HL-60/S4 treated with phorbol 12-myristate 13-acetate at 8.2 ng/mL for 4 days and 3 days (cell line): ENCODE data around the gene CLSTN2.

ENCODE experiments used
- in situ Hi-C: fragments of 300-500 bp; cut with MboI; formaldehyde crosslinking; loops from 2 replicates; pipeline ENCODE4 v1.15.0; 2022; ENCODE audit warnings: low sequenced_read_pairs

CLSTN2 gene

DNA sequence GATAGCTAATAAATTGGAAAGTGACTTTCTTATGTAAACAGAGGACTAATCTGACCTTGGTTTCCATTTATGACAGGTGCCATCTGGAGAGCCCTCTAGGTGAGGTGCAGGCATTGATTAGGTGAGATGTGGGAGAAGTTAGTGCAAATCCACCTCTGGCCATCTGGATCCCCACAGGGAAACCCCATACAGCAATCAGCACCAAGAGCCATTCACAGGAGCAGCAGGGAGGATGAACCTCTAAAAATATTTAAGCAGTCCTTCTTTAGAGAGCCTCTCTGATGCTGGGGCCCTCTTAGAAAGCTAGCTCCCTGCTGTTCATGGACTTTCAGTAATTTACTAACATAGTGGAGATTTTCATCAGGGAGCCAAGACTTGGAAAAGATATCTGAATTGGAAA is 69.3 kb downstream of the CLSTN2 start:
- in situ Hi-C loops = no loop called here

DNA sequence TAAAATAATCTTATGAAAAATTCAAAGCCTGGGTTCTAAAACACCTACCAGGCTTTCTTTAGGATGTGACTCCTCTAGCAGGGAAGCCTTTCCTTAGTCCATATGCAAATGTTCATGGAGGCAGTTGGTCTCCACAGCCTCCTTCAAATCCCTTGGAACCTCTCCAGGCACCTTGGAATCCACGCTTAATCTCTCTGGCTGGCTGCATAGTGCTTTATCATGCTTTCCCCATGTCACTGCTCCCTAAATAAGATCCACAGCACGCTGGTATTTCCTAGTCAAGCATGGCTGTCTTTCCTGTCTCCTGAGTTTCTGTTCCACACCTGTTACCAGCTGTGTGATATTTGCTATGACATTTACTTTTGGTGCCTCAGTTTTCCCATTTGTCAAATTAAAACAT is 71.3 kb downstream of the CLSTN2 start:
- in situ Hi-C loops = no loop called here

DNA sequence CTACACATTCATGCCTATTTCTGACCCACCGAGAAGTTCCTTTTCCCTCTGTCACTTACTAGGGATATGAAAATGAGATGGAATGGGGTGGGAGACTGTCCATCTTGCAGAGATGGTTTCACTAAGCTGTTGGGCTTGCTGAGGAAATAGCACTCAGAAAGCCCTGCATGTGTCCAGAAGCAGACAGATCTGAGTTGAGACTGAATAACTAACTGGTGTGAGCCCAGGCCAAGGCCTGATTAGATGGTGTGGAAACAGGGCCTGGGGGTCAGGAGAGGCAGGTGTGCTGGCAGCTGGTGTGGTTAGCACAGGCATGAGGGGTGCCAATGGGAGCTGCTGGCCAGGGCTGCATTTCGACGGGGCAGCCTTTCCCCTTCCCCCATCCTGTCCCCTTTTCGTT is 72.1 kb downstream of the CLSTN2 start:
- in situ Hi-C loops = no loop called here

DNA sequence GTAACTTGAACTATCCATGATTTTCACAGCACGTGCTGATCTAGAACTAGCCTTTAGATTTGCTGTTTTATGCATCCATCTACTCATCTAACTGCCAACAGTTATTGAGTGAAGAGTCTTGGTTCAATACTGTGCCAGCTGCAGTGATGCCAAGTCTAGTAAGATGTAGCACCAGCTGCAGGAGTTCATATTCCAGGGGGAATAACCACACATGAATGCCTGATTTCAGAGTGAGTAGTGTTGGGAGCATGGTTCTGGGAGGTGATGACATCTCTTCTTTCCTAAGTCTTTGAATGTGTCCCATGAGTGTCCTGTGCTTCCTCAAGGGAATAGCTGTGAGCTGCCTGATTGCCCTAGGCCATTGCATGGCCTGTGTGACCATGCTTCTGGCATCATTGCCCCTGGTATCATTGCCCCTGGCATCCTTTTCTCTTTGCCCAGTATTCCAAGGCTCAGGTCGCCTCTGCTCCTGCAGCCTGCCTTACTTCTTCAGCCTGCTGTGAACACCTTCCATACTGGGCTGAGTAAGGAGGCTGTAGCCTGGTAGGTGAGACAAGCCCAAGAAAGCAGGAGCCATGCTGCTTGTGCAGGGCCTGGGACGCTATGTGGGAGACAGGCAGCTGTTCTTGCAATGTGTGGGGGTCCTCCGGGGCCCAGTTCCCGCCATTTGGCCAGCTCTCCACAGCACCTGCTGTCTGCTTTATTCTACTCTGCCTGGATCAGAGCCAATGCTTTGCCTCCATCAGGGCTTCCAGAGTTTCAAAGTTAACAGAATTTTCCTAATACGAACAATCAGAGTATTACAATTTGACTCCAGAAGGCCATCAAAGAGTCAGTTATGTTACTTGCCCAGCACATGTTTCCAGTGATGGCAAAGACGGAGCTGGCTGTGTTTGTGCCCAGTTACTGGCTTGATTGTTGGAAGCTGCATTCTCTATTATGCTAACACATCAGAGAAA is 73.2 kb downstream of the CLSTN2 start:
- in situ Hi-C loops = no loop called here

DNA sequence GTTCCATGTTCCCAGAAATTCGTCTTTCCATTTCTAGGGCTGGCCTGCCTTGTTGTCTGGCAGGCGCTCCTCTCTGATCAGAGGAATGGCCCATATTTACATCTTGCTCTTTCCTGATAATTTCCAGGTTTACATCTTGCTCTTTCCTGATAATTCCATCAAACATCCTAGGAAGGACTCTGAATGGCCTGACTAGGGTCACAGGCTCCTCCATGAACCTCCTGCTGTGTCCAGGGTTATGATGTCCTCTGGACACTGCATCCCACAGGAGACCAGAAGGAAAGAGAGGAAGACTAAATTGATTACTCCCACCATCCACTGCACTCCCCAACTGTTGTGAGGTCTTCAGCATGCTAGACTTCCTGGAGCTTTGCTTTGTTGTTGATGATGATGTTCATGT is 75.4 kb downstream of the CLSTN2 start:
- in situ Hi-C loops = no loop called here

DNA sequence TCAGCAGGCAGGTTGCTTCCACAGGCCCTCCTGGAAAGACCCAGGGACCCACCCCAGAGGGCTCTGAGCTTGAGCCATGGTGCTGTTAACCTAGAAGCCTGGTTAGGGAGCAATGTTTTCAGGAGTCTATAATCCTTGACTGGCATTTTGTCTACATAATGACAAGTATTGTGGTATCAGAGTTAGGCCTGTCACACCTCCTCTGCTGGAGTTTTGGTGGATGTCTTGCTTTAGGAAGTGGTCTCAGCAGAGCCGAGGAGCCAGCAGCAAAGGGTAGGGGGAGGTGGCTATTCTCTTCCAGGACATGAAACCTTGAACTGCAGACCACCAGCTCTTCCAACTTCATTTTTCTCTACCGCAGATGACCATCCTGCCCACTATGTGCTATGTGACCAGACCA is 76.1 kb downstream of the CLSTN2 start:
- in situ Hi-C loops = no loop called here

DNA sequence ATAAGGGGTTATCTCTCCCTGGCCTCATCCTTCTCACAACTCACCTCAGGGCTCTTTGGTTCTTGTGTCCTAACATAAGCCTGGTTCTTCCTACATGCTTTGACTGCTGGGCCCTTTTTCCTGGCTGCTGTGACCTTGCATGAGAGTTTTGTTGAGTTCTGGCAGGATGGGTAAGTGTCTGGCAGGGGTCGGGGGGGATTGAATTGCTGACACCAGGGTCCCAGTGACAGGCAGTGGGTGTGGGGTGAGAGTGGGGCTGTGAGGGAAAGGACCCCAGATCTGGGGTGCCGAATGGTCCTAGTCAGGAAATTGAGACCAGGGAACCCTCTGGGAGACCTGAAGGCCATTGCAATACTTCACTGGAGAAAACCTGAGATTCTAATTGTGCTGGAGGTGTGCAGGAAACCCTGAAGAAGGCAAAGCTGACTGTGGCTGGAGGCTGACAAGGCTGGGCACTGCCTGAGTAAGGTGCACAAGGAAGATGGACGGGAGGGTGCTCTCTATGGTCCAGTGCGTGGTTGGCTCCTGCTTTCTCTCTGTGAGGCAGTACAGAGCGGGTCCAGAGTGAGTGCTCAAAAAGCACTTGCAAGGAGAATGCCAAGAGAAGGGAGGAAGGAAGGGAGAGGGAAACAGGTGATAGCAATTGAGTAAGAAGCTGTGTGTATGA is 76.8 kb downstream of the CLSTN2 start:
- in situ Hi-C loops = no loop called here

DNA sequence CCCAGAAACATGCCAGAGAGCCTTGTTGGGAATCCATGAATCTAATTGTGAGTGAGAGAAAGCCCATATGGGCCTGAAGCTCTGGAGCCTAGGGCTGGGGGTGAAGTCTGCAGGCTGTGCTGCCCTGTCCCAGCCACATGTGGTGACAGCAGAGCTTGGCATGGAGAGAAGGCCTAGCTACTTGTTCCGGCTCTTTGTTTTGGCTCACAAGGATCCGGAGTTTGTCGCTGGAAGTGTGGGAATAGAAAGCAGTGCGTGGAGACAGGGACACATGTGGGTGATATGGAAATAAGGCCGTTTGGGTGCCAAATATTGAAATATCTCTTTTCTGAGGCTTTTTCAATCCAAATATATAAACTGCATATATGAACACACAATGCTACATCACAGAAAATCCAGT is 78.2 kb downstream of the CLSTN2 start:
- in situ Hi-C loops = no loop called here

DNA sequence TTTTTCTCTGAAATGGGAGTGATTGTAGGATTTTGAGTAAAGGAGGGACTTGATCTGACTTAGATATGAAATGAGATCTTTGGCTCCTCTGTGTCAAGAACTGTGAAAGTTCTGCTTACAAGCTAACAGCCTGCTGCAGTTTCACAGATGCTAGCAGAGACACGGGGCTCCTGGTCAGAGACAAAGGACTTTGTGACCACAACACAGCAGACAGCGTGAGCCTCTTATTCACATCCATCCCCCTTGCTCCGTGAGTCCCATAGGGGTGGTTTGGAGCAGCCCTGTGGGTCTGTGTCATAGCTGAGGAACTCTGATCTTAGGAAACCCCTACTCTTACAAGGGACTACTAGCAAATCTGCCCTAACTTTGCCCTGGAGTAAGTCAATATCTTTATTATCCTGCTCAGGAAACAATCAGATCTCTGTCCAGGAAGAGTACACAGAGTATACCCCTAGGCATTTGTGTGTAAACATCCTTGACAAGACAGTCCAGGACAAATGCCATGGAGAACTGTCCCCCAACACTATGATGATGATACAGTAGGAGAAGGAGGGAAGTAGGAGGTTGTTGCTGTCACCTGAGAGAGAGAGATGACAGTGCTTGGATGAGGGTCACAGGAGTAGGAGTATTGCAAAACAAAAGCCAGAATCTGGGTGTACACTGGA is 80.0 kb downstream of the CLSTN2 start:
- in situ Hi-C loops = no loop called here

DNA sequence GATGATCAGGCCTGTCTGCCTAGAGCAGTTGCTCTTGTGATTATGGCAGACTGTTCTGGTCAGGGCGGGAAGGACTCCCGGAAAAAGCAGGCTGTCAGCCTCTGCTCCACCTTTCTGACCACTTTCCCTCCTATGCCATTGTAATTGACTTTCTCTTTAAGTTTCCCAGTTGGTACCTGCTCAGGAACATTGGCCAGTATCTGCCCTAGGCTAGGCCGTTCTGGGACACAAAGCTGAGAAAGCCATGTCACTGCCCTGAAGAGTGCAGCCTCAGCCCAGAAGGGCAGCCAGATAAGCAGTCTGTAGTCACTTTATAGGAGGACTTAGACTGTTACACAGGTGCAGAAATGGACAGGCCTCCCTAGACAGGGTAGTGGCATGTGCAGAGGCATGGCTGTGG is 80.8 kb downstream of the CLSTN2 start:
- in situ Hi-C loops = no loop called here

DNA sequence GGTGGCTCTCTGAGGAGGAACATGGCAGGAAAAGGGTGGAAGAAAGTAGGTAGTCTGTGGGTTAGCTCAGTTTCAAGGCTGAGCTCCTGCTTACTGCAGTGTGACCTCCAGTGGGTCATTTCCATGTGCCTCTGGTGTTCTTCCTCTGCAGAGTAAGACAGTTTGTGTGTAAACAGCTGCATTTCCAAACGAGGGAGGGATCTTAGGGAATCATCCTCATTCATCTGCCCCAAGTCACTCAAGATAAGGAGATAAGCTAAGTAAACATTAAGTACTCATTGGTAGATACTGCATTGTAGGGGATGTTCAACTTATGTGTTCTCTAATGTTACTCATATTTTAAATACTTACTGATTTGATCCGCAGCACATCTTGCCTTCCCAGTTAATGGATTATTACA is 83.6 kb downstream of the CLSTN2 start:
- in situ Hi-C loops = no loop called here

DNA sequence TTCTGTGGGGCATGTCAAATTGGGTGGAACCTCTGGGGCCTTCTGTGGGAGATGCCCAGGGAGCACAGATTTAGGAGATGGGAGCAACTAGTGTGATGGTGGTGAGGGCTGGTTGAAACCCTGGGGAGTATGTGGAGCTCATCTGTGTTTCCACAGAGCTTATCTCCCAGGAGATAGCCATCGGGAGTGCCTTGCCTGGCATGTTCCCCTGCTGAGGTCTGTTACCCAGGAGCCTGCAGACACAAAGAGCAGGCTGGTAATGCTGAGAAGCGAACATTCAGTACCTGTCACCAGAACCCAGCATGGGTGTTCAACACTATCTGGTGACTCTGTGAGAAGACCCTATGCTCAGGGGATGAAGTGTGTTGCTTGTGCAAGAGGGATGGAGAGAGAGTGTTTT is 85.0 kb downstream of the CLSTN2 start:
- in situ Hi-C loops = no loop called here

DNA sequence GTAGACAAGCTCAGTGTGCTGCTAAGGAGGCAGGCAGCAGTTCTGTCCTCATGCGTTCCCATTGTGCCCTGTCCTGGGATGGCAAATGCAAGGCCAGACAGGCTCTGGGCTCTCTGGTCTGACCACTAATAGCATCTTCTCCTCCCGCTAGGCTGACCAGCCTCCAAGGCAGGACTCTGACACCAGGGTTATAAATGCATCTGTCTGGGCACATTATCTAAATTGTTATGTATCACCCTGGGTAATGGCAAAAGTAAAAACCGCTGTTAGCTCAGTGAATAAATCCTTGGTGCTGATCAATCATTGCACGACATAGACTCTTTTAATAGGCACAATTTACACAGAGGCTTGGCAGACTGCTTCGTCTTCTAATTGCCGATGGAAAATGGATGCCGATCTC is 85.6 kb downstream of the CLSTN2 start:
- in situ Hi-C loops = no loop called here

DNA sequence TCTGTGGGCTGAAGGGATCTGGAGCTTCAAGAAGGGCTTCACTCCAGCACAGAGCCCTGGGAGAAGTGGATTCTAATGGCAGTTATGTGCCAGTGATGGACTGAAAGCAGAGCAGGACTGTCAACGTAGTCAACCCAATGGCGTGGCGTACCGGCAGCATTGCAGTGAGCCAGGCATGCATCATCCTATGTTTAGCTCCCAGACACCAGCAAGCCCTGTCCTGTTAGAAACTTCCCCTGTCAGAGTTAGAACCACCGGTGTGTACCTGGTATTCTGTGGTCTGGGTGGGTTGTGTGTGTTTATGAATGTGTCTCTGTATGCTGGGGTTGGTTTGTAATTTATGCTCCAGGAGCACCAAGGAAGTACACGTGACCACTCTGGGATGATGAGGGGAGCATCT is 86.3 kb downstream of the CLSTN2 start:
- in situ Hi-C loops = no loop called here

DNA sequence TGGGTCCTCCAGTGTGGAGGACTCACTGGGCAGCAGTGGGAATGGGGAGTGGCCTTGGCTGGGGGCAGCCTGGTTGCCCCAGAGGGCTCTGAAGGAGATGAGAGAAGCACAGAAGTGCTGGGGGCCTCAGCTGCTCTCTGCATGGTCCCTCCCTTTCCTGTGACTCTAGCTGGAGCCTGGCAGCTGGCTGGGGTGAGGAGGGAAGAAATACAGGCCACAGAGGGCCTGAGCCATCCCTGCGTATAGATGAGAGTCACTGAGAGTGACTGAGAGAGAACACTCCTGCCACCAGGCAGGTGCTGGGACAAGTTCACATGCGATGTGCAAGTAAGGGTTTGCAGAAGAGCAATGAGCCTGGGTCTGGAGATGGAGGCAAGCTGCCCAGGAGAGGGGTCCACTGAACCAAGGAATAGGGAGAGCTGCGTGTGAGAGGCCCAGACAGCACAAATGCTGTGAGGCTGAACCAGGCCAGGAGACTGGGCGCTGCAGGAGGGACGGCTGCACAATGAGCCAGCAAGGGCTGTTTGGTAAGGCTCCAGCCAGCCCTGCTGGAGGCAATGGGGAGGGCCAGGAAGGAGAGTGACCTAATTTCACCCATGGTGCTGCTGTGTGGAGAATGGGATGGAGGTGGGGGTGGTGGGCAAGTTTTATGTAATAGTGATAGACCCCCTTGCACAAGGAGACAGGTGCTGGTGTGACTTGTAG is 87.2 kb downstream of the CLSTN2 start:
- in situ Hi-C loops = no loop called here

DNA sequence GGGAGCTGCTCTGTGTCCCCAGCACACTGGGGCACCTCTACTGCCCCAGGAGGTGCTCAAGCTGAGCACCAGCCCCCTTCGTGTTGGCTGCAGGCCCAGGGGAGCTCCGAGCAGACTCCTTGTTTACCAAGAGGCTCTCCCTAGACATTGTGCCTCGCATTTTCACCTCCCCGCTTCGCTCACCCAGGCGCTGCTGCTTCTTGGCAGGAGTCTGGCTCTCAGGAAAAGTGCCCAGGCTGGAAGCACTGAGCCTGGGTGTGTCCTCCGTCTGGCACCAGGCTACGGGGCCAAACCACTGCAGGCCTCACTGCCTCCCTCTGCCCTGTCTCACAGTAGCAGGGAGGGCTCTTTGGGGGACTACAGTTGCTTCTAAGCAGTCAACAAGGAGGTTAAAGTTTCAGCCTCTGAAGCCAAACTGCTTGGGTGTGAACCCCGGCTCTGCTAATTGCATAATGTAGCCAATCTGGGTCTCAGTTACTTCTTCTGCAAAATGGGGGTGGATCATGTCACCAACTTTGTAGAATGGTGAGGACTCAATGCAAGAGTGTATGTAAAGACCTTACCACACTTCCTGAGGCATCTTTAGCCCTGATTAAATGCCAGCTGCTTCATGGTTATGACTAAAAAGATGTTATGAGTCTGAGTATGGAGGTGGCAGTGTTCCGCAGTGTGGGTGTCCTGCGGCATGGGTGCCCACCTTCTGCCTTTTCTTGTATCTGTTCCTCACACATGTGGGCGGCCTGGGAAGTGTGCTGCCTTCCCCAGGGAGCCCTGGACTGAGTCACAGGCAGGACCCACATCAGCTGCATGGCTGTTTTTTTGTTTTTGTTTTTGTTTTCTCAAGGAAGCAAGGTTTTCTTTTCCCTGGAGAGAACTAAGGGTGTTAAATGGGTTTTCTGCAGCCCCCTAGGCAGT is 88.9 kb downstream of the CLSTN2 start:
- in situ Hi-C loops = no loop called here

DNA sequence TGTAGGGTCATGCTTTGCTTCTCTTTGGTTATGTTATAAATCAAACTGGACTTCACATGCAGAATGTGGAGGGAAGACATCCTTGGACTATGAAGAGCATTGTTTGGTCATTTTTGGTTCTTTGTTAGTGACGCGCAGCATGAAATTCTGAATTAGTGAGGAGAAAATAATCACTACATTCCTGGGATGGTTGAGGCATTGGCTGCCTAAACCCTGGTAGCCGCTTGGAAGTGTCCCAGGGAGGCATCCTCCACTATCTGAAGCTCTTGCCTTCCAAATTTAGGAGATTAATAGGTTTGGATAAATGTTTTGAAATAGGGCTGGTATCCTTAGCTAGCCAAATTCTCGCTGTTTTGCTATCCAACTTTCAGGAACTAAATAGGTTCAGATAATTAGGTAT is 96.2 kb downstream of the CLSTN2 start:
- in situ Hi-C loops = no loop called here

DNA sequence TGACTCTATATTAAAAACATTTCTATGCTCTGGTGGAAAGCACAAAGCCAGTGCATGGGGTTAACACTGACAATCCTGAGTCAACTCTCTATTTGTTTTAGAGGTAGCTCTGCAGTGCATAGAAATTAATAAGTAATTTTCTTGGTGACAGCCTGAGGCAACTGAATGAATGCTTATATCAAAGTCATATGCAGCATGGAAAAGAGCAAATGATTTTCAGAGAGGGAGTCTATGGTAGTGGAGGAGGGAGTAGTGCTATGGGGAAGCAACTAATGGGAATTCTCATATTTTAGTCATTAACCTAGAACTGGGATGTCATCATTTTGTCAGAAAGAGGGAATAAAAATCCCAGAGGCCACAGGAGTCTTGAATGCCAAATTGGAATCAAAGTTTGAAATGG is 99.1 kb downstream of the CLSTN2 start:
- in situ Hi-C loops = no loop called here

DNA sequence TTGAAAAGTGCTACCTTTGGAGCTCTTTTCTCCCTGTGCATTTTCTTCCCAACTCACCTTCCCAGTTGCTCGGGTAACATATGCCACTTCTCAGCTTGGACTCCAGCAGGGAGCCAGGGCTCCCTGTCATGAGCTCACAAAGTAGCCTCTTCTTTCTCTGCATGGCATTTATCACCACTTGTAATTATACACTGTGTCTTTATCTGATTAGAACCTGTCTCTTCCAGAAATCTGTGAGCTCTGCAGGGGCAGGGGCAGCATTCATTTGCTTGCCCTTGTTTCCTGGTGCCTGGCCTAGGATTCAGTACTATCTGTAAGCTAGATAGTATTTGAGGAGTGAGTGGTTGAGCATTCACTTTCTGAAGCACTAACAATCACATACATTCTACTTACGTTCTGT is 100.9 kb downstream of the CLSTN2 start:
- in situ Hi-C loops = no loop called here

DNA sequence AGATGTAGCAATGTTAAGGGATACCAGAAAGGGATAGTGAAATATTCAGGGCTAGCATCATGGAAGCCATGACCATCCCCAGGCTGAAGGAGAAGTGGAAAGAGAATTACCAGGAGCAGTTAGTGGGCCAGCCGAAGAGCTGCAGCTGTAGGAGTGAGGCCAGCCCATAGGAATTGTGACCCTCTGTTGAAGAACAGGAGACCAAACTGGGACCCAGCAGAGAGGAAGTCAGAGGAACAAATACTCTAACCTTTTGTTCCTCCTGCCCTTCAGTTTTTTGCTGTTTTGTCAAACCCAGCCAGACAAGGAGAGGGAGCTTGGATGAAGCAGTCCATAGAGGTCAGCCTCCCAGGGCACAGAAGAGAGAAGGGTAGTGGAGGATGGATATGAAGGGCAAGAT is 115.4 kb downstream of the CLSTN2 start:
- in situ Hi-C loops = no loop called here
